Panc1 (cell line): ENCODE results near the gene STAT4. TPM values are rescaled to one million over a fixed set of nuclear protein-coding genes. Genes with fewer than 3 reads are reported as not detected.

Experiments
- ATAC-seq: fragments of 200-7000 bp; cut with Tn5 transposase; 2 replicates; pipeline ENCODE4 v1.9.1; 2020; ENCODE audit warnings: mild to moderate bottlenecking, moderate library complexity
- BruUV-seq: library from RNA; stranded (reverse); fragments of 400-500 nt; replicated peaks from 2 replicates; lab custom pipeline; 2021; lab: Mats Ljungman, UMichigan
- CTCF ChIA-PET: fragments of 300-600 bp; sonication (Branson Sonifier 250); formaldehyde crosslinking; loops from one replicate; lab custom pipeline; 2022; ENCODE audit warnings: antibody characterized with exemption; lab: Charles Lee
- POLR2A ChIA-PET: fragments of 300-600 bp; sonication (Branson Sonifier 250); formaldehyde crosslinking; loops from one replicate; lab custom pipeline; 2022; ENCODE audit warnings: antibody characterized with exemption; lab: Charles Lee
- DNase-seq: peaks from one replicate; pipeline ENCODE4 v3.0.0-alpha.2; 2010; ENCODE audit warnings: low read depth, low spot score
- H3K27ac ChIP-seq: 2 replicates; pipeline ENCODE4 v1.5.1; 2011; ENCODE audit warnings: mild to moderate bottlenecking, low read length, inconsistent platforms
- H3K27me3 ChIP-seq: fragments of 200-500 bp; sonication (Bioruptor generic); 2 replicates; pipeline ENCODE4 v1.6.0; 2014; ENCODE audit warnings: low read length, inconsistent platforms; ENCODE audit not compliant: control insufficient read depth, insufficient read depth
- H3K36me3 ChIP-seq: fragments of 200-500 bp; sonication (Bioruptor generic); 2 replicates; pipeline ENCODE4 v1.5.1; 2014; ENCODE audit warnings: inconsistent platforms, mild to moderate bottlenecking, low read length, moderate library complexity; ENCODE audit not compliant: control insufficient read depth, insufficient read depth
- H3K4me1 ChIP-seq: 2 replicates; pipeline ENCODE4 v1.5.1; 2011; ENCODE audit warnings: inconsistent platforms, mild to moderate bottlenecking, low read length, moderate library complexity; ENCODE audit not compliant: control insufficient read depth, insufficient read depth
- H3K4me3 ChIP-seq, 2 experiments: 2 replicates each; pipeline ENCODE4 v1.5.1; 2011 to 2012; ENCODE audit warnings: low read depth in 2 of 2, low read length in 2 of 2, mild to moderate bottlenecking in 2 of 2, inconsistent platforms in 1 of 2, moderate library complexity in 1 of 2
- H3K9me3 ChIP-seq: fragments of 200-500 bp; sonication (Bioruptor generic); 2 replicates; pipeline ENCODE4 v1.5.1; 2014; ENCODE audit warnings: low read depth, mild to moderate bottlenecking, inconsistent platforms, low read length, moderate library complexity; ENCODE audit not compliant: control insufficient read depth, insufficient read depth
- POLR2AphosphoS5 ChIP-seq: IDR thresholded peaks from 2 replicates; pipeline ENCODE4 v1.6.1; 2012; ENCODE audit warnings: mild to moderate bottlenecking, low read depth, low read length, moderate library complexity
- REST ChIP-seq, 2 experiments: IDR thresholded peaks; 2 replicates each; pipeline ENCODE4 v1.6.1; 2011 to 2012; ENCODE audit warnings: low read depth in 2 of 2, control low read depth in 1 of 2, low read length in 1 of 2, mild to moderate bottlenecking in 1 of 2, moderate library complexity in 1 of 2; ENCODE audit not compliant: insufficient read depth in 1 of 2
- SIN3A ChIP-seq: IDR thresholded peaks from 2 replicates; pipeline ENCODE4 v1.6.1; 2012; ENCODE audit warnings: low read depth, mild to moderate bottlenecking, low read length, moderate library complexity, borderline replicate concordance; ENCODE audit not compliant: insufficient read depth
- TCF7L2 ChIP-seq: IDR thresholded peaks from 2 replicates; pipeline ENCODE4 v1.6.1; 2011; ENCODE audit warnings: mild to moderate bottlenecking, low read depth, low read length, inconsistent platforms
- in situ Hi-C: cut with HindIII; loops from 2 replicates; pipeline ENCODE4 v1.10.0; 2016; ENCODE audit warnings: low sequenced_read_pairs, low pct_unique_long_range_greater_than_20kb
- intact Hi-C: fragments of 100-400 bp; cut with micrococcal nuclease; formaldehyde crosslinking; loops from one replicate; pipeline ENCODE4 v1.10.0; 2022; ENCODE audit not compliant: unreplicated experiment
- total RNA-seq: library from RNA; stranded (reverse); gene quantifications from one replicate; pipeline ENCODE4 v1.2.1, GENCODE V29; 2021; ENCODE audit not compliant: unreplicated experiment
- TF ChIP-seq, protein P1 (sequence below): fragments of 450-650 bp; IDR thresholded peaks from 2 replicates; pipeline ENCODE4 v1.5.1; 2017; ENCODE audit warnings: mild to moderate bottlenecking

STAT4 gene
- total RNA-seq, 1 experiment from 2014 or later = 0.05 TPM

GRCh38 chr2:191183516-191183915 is 32.7 kb upstream of the STAT4 start:
- Histone ChIP-seq H3K27ac (no peak overlapping the region), H3K27me3 (no peaks in the 10 kb centered on the region), H3K36me3 (no peaks in the 10 kb centered on the region), H3K4me3 (no peak overlapping the region), H3K4me1 (no peaks in the 10 kb centered on the region), H3K9me3 (no peaks in the 10 kb centered on the region)
- no peak for DNase-seq
- in situ Hi-C loops (no loop called here), intact Hi-C loops (no loop called here)
- ChIA-PET CTCF (no interaction called here), POLR2A (no interaction called here)
- TF ChIP-seq REST (IDR thresholded peaks at IDR 0.05; ENCODE audit: insufficient read depth in 1 of 2, low read depth in 2 of 2, low read length in 1 of 2) = no peak
- no peak for TF ChIP-seq TCF7L2
- TF ChIP-seq, protein P1, sequence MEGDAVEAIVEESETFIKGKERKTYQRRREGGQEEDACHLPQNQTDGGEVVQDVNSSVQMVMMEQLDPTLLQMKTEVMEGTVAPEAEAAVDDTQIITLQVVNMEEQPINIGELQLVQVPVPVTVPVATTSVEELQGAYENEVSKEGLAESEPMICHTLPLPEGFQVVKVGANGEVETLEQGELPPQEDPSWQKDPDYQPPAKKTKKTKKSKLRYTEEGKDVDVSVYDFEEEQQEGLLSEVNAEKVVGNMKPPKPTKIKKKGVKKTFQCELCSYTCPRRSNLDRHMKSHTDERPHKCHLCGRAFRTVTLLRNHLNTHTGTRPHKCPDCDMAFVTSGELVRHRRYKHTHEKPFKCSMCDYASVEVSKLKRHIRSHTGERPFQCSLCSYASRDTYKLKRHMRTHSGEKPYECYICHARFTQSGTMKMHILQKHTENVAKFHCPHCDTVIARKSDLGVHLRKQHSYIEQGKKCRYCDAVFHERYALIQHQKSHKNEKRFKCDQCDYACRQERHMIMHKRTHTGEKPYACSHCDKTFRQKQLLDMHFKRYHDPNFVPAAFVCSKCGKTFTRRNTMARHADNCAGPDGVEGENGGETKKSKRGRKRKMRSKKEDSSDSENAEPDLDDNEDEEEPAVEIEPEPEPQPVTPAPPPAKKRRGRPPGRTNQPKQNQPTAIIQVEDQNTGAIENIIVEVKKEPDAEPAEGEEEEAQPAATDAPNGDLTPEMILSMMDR = no peak
- TF ChIP-seq POLR2AphosphoS5 = no peak
- TF ChIP-seq SIN3A = no peak
- BruUV-seq = no TSS peak
- ATAC-seq = no peak

DNA sequence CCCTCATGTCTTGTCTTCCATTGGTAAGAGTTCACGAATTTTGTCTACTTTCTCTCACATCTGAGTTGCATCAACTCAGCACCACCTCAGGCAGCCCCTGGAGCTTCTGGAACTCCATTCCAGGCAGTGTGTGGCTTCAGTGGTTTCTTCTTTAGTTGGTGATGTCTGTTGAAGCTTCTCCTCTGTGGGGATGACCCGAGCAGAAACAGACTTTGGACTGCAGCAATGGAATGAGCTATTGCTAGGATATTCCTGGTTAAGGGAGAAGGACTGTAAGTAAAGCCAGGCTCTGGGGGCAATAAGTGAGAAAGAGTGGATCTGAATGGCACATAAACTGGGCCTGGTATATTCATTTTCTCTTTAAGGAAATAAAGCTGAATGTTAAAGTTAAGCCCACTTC is 32.3 kb upstream of the STAT4 start:
- DNase-seq = no peak
- Histone ChIP-seq H3K9me3 (no peaks in the 10 kb centered on the region), H3K27ac (no peak overlapping the region; the same call in 1 of the 2 replicates), H3K4me1 (no peaks in the 10 kb centered on the region), H3K27me3 (no peaks in the 10 kb centered on the region), H3K4me3 (no peak overlapping the region), H3K36me3 (no peaks in the 10 kb centered on the region)
- BruUV-seq = no TSS peak
- no peak for ATAC-seq
- intact Hi-C loops (no loop called here), in situ Hi-C loops (no loop called here)
- ChIA-PET POLR2A (no interaction called here), CTCF (no interaction called here)
- TF ChIP-seq POLR2AphosphoS5 (no peak), SIN3A (no peak), TCF7L2 (no peak), REST (IDR thresholded peaks at IDR 0.05; ENCODE audit: insufficient read depth in 1 of 2, low read depth in 2 of 2, low read length in 1 of 2) (no peak)
- TF ChIP-seq, protein P1 = no peak
